BJ (cell line): ENCODE measurements around the gene MYO3B. TPM values are rescaled to one million over a fixed set of nuclear protein-coding genes. Genes with fewer than 3 reads are reported as not detected.

Experiments used
- CTCF ChIA-PET: fragments of 350-600 bp; formaldehyde crosslinking; extraction: SDS; loops from one replicate; lab custom pipeline; 2021; ENCODE audit warnings: antibody characterized with exemption, inconsistent platforms; lab: Yijun Ruan, JAX
- POLR2A ChIA-PET: fragments of 300-600 bp; sonication (Branson Sonifier 250); formaldehyde crosslinking; extraction: SDS; loops from one replicate; lab custom pipeline; 2021; ENCODE audit warnings: antibody characterized with exemption; lab: Charles Lee
- DNase-seq: peaks from one replicate; pipeline ENCODE4 v3.0.0-alpha.2; 2011; ENCODE audit warnings: low read depth
- H3K27me3 ChIP-seq: 2 replicates; pipeline ENCODE4 v1.6.0; 2011; ENCODE audit warnings: low read length; ENCODE audit not compliant: control insufficient read depth, insufficient read depth
- H3K36me3 ChIP-seq: 2 replicates; pipeline ENCODE4 v1.5.1; 2011; ENCODE audit warnings: low read length; ENCODE audit not compliant: control insufficient read depth, insufficient read depth
- H3K4me3 ChIP-seq: 2 replicates; pipeline ENCODE4 v1.5.1; 2011; ENCODE audit warnings: low read depth, mild to moderate bottlenecking, control low read depth, low read length
- polyA plus RNA-seq: library from polyadenylated mRNA; depleted of rRNA; stranded (reverse); fragments of >200 nt; gene quantifications from 2 replicates; pipeline ENCODE4 v1.2.3, GENCODE V29; 2011
- TF ChIP-seq, protein P1 (sequence below): IDR thresholded peaks from 2 replicates; pipeline ENCODE4 v1.5.1; 2011; ENCODE audit warnings: low read depth, mild to moderate bottlenecking, control low read depth, inconsistent platforms, low read length, moderate library complexity; ENCODE audit not compliant: insufficient read depth

MYO3B gene
- polyA plus RNA-seq, 1 experiment, result not detected

DNA sequence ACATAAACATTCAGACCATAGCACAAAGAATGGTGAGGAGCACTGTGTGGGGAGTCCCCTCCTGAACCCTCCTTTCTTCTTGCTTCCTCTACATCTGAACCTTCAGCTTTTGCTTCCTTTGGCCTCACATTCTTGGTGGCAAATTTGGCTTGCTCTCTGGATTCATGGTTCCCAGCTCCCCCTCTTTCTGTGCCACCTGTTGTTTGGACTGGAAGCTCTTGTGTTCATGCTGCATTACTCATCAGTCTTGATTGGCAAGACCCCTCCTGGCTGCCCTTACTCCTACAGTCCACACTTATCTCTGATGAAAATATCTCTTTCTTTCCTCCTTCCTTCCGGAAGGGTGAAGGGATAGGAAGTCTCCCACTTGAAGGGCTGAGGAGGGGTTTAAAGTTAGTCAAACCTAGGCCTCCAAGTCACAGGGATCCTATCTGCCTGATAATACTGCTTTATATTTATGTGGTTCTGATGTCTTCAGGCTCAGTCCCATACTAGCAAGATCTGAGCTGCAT is 70.0 kb downstream of the MYO3B start:
- ChIA-PET POLR2A (no interaction called here), CTCF (no interaction called here)

GRCh38 chr2:170248574-170249393 is 70.8 kb downstream of the MYO3B start:
- POLR2A ChIA-PET, result no interaction called here
- no peak overlapping the region for H3K4me3 ChIP-seq
- DNase-seq, result no peak
- no peaks in the 10 kb centered on the region for H3K36me3 ChIP-seq
- CTCF ChIA-PET, result interaction anchor here (1.2 kb wide), 1 partner anchor 20 kb away, joined by 3 read pairs; no protein-coding TSS in a partner anchor
- no peaks in the 10 kb centered on the region for H3K27me3 ChIP-seq
- TF ChIP-seq, protein P1, sequence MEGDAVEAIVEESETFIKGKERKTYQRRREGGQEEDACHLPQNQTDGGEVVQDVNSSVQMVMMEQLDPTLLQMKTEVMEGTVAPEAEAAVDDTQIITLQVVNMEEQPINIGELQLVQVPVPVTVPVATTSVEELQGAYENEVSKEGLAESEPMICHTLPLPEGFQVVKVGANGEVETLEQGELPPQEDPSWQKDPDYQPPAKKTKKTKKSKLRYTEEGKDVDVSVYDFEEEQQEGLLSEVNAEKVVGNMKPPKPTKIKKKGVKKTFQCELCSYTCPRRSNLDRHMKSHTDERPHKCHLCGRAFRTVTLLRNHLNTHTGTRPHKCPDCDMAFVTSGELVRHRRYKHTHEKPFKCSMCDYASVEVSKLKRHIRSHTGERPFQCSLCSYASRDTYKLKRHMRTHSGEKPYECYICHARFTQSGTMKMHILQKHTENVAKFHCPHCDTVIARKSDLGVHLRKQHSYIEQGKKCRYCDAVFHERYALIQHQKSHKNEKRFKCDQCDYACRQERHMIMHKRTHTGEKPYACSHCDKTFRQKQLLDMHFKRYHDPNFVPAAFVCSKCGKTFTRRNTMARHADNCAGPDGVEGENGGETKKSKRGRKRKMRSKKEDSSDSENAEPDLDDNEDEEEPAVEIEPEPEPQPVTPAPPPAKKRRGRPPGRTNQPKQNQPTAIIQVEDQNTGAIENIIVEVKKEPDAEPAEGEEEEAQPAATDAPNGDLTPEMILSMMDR, result no peak

More for the DNA sequence above, 70.0 kb downstream of the MYO3B start:
- Histone ChIP-seq H3K4me3 (no peak overlapping the region), H3K36me3 (no peaks in the 10 kb centered on the region), H3K27me3 (no peaks in the 10 kb centered on the region)
- TF ChIP-seq, protein P1, result no peak
- no peak for DNase-seq

- TF ChIP-seq, protein P1, result no peak
- ChIA-PET CTCF (interaction anchor here (1.2 kb wide), 1 partner anchor 21 kb away, joined by 3 read pairs; no protein-coding TSS in a partner anchor), POLR2A (no interaction called here)
- no peaks in the 10 kb centered on the region for H3K27me3 ChIP-seq
- no peaks in the 10 kb centered on the region for H3K36me3 ChIP-seq
- DNase-seq, result no peak
- no peak overlapping the region for H3K4me3 ChIP-seq
These were observed 71.8 kb downstream of the MYO3B start for GRCh38 chr2:170249761-170250160.

- ChIA-PET POLR2A (no interaction called here), CTCF (no interaction called here)
- TF ChIP-seq, protein P1, result no peak
- no peaks in the 10 kb centered on the region for H3K36me3 ChIP-seq
- H3K4me3 ChIP-seq, result no peak overlapping the region
- no peak for DNase-seq
- H3K27me3 ChIP-seq, result no peaks in the 10 kb centered on the region
These were observed 72.6 kb downstream of the MYO3B start for GRCh38 chr2:170250584-170250983.

GRCh38 chr2:170252414-170252813 is 74.5 kb downstream of the MYO3B start:
- POLR2A ChIA-PET, result no interaction called here
- H3K27me3 ChIP-seq, result no peaks in the 10 kb centered on the region
- H3K4me3 ChIP-seq, result no peak overlapping the region
- CTCF ChIA-PET, result no interaction called here
- TF ChIP-seq, protein P1, result no peak
- DNase-seq, result no peak
- no peaks in the 10 kb centered on the region for H3K36me3 ChIP-seq
